Measurements from ENCODE around the gene CRACDL. TPM values are rescaled to one million over a fixed set of nuclear protein-coding genes. Genes with fewer than 3 reads are reported as not detected.
A peak's percentile ranks its signal among the peaks of the same experiment; 100 is the strongest.

Gene CRACDL
- total RNA-seq (2021; ENCODE audit: unreplicated experiment) (2.4 TPM), Bru-seq, nascent RNA (percentile 38 among the genes with signal in this experiment), BruChase-seq, experiment 1, labeled RNA remaining after a 2-hour chase (percentile 37 among the genes with signal in this experiment), BruChase-seq, experiment 2, labeled RNA remaining after a 6-hour chase (percentile 36 among the genes with signal in this experiment)
- 1.1 TPM for polyA plus RNA-seq (2012; ENCODE audit: insufficient read length)
- long read RNA-seq, partial matches to known transcripts, result 8 of 12 reads
- long read RNA-seq, other reads (novel, unspliced or antisense), result 4 of 12 reads

- in situ Hi-C loops (cut with HindIII; ENCODE audit: low pct_unique_long_range_greater_than_20kb, low sequenced_read_pairs) (no loop called here), intact Hi-C loops (cut with micrococcal nuclease; ENCODE audit: unreplicated experiment) (no loop called here)
- ChIA-PET POLR2A (no interaction called here), CTCF (no interaction called here)
- Histone ChIP-seq H3K27ac (ENCODE audit: low read length) (no peak within 1 kb of the TSS), H3K36me3 (ENCODE audit: control insufficient read depth, insufficient read depth, low read length) (no peaks in the 10 kb centered on the region), H3K4me1 (ENCODE audit: control insufficient read depth, insufficient read depth, low read length) (no peaks in the 10 kb centered on the region), H3K27me3 (ENCODE audit: control insufficient read depth, insufficient read depth, low read length) (peaks cover 15% of the 10 kb centered on the region), H3K9me3 (ENCODE audit: control insufficient read depth, insufficient read depth, low read depth, low read length) (no peaks in the 10 kb centered on the region), H3K4me3 (ENCODE audit: low read depth in 2 of 2, low read length in 2 of 2) (peak within 1 kb of the TSS; percentile 37 to 39)
- peak; percentile 85 for ATAC-seq
- no peak for DNase-seq (ENCODE audit: low read depth, low spot score)
- TF ChIP-seq REST (IDR thresholded peaks at IDR 0.05; ENCODE audit: insufficient read depth in 1 of 2, low read depth in 2 of 2, low read length in 1 of 2) (no peak), TCF7L2 (IDR thresholded peaks at IDR 0.05; ENCODE audit: low read depth, low read length) (no peak), SIN3A (IDR thresholded peaks at IDR 0.05; ENCODE audit: borderline replicate concordance, insufficient read depth, low read depth, low read length) (no peak), CTCF (IDR thresholded peaks at IDR 0.05) (no peak), POLR2AphosphoS5 (IDR thresholded peaks at IDR 0.05; ENCODE audit: low read depth, low read length) (no peak)
- no TSS peak for BruUV-seq (replicated peaks)
Measured at GRCh38 chr2:98935777-98936352, at the start of gene CRACDL. Gene CRACDL (minus strand): TSS chr2:98936225. CDS start chr2:98846800, 89,425 bp downstream.

GRCh38 chr2:98975611-98976010 is 39.6 kb upstream of the CRACDL start:
- Histone ChIP-seq H3K36me3 (ENCODE audit: control insufficient read depth, insufficient read depth, low read length) (no peaks in the 10 kb centered on the region; the same call in 1 of the 2 replicates), H3K4me1 (ENCODE audit: control insufficient read depth, insufficient read depth, low read length) (no peaks in the 10 kb centered on the region), H3K27ac (ENCODE audit: low read length) (no peak overlapping the region), H3K27me3 (ENCODE audit: control insufficient read depth, insufficient read depth, low read length) (no peaks in the 10 kb centered on the region), H3K9me3 (ENCODE audit: control insufficient read depth, insufficient read depth, low read depth, low read length) (no peaks in the 10 kb centered on the region), H3K4me3 (ENCODE audit: low read depth in 2 of 2, low read length in 2 of 2) (no peak overlapping the region)
- in situ Hi-C loops (cut with HindIII; ENCODE audit: low pct_unique_long_range_greater_than_20kb, low sequenced_read_pairs), result no loop called here
- intact Hi-C loops (cut with micrococcal nuclease; ENCODE audit: unreplicated experiment), result no loop called here
- no peak for ATAC-seq
- ChIA-PET CTCF (no interaction called here), POLR2A (no interaction called here)
- no TSS peak for BruUV-seq (replicated peaks)
- no peak for DNase-seq (ENCODE audit: low read depth, low spot score)
- no peak for TF ChIP-seq TCF7L2 (IDR thresholded peaks at IDR 0.05; ENCODE audit: low read depth, low read length)

- intact Hi-C loops (cut with micrococcal nuclease; ENCODE audit: unreplicated experiment) (no loop called here), in situ Hi-C loops (cut with HindIII; ENCODE audit: low pct_unique_long_range_greater_than_20kb, low sequenced_read_pairs) (no loop called here)
- no peaks in the 10 kb centered on the region for H3K4me1 ChIP-seq (ENCODE audit: control insufficient read depth, insufficient read depth, low read length)
- ATAC-seq, result no peak
- H3K36me3 ChIP-seq (ENCODE audit: control insufficient read depth, insufficient read depth, low read length), result no peaks in the 10 kb centered on the region; the same call in 1 of the 2 replicates
- H3K9me3 ChIP-seq (ENCODE audit: control insufficient read depth, insufficient read depth, low read depth, low read length), result no peaks in the 10 kb centered on the region
- H3K27ac ChIP-seq (ENCODE audit: low read length), result no peak overlapping the region
- no peak for TF ChIP-seq SIN3A (IDR thresholded peaks at IDR 0.05; ENCODE audit: borderline replicate concordance, insufficient read depth, low read depth, low read length)
- no peak for TF ChIP-seq POLR2AphosphoS5 (IDR thresholded peaks at IDR 0.05; ENCODE audit: low read depth, low read length)
- no peak for TF ChIP-seq CTCF (IDR thresholded peaks at IDR 0.05)
- no peak for TF ChIP-seq REST (IDR thresholded peaks at IDR 0.05; ENCODE audit: insufficient read depth in 1 of 2, low read depth in 2 of 2, low read length in 1 of 2)
- no peak for TF ChIP-seq TCF7L2 (IDR thresholded peaks at IDR 0.05; ENCODE audit: low read depth, low read length)
- no peaks in the 10 kb centered on the region for H3K27me3 ChIP-seq (ENCODE audit: control insufficient read depth, insufficient read depth, low read length)
- H3K4me3 ChIP-seq (ENCODE audit: low read depth in 2 of 2, low read length in 2 of 2), result no peak overlapping the region
- POLR2A ChIA-PET, result no interaction called here
- no TSS peak for BruUV-seq (replicated peaks)
- CTCF ChIA-PET, result no interaction called here
- no peak for DNase-seq (ENCODE audit: low read depth, low spot score)
Measured at GRCh38 chr2:98972582-98973167, 36.6 kb upstream of the CRACDL start.

Measured in Panc1 (cell line).